H54 (cell line): ENCODE results near the gene METRN.

Experiments
- DNase-seq: peaks from one replicate; pipeline ENCODE4 v3.0.0; 2011; ENCODE audit warnings: low spot score, mixed read lengths; ENCODE audit not compliant: insufficient read length
- FAIRE-seq: peaks from 3 replicates; lab custom pipeline; 2011; peaks lifted over from hg19 to GRCh38; lab: Jason Lieb, UNC
- POLR2A ChIP-seq: IDR thresholded peaks from 2 replicates; pipeline ENCODE4 v1.6.1; 2011; ENCODE audit warnings: low read depth, mild to moderate bottlenecking, low read length

Gene METRN

GRCh38 chr16:723695-724094, 8.8 kb downstream of the METRN start:
- TF ChIP-seq POLR2A, result no peak
- no peak for DNase-seq
- no peak for FAIRE-seq

- DNase-seq (no peak), FAIRE-seq (no peak)
- no peak for TF ChIP-seq POLR2A
Observed at GRCh38 chr16:724188-725040, 9.5 kb downstream of the METRN start.

- no peak for TF ChIP-seq POLR2A
- DNase-seq, result no peak
- no peak for FAIRE-seq
Observed at GRCh38 chr16:725041-725376, 10.1 kb downstream of the METRN start.

GRCh38 chr16:725463-726187, 10.7 kb downstream of the METRN start:
- FAIRE-seq (no peak), DNase-seq (no peak)
- no peak for TF ChIP-seq POLR2A

GRCh38 chr16:726188-726437, 11.2 kb downstream of the METRN start:
- no peak for TF ChIP-seq POLR2A
- FAIRE-seq (no peak), DNase-seq (no peak)

- no peak for DNase-seq
- no peak for TF ChIP-seq POLR2A
- FAIRE-seq, result no peak
Observed at GRCh38 chr16:726438-727290, 11.7 kb downstream of the METRN start, which contains the start of the genes CCDC78 and HAGHL. CCDC78 (minus strand) TSS chr16:726443; CDS start chr16:726367, 76 bp downstream. HAGHL (plus strand) TSS chr16:727106; CDS start chr16:727510, 404 bp downstream.

GRCh38 chr16:727291-727977, 12.5 kb downstream of the METRN start:
- no peak for TF ChIP-seq POLR2A
- DNase-seq (no peak), FAIRE-seq (no peak)

- DNase-seq (peak; percentile 95), FAIRE-seq (no peak)
- TF ChIP-seq POLR2A, result 0 out of 2 replicates have a peak, but pooled peaks have one; percentile 28
Observed at GRCh38 chr16:728131-728889, 13.4 kb downstream of the METRN start.

- DNase-seq, result no peak
- no peak for TF ChIP-seq POLR2A
- FAIRE-seq, result no peak
Observed at GRCh38 chr16:728890-729744, 14.2 kb downstream of the METRN start.

GRCh38 chr16:729768-730665, 15.1 kb downstream of the METRN start:
- no peak for TF ChIP-seq POLR2A
- DNase-seq (no peak), FAIRE-seq (no peak)
